Fibroblast of villous mesenchyme (primary cell): ENCODE measurements around the gene LHX1. TPM values are rescaled to one million over a fixed set of nuclear protein-coding genes. Genes with fewer than 3 reads are reported as not detected.

Source experiments
- DNase-seq: peaks from one replicate; pipeline ENCODE4 v3.0.0-alpha.2; 2010; ENCODE audit warnings: low read depth
- H3K4me3 ChIP-seq: 2 replicates; pipeline ENCODE4 v1.5.1; 2011; ENCODE audit warnings: low read depth, mild to moderate bottlenecking, low read length
- small RNA-seq: library from RNA; depleted of rRNA; stranded (forward); fragments of <200 nt; gene quantifications from one replicate; pipeline ENCODE3, GENCODE V24; 2012
- total RNA-seq: library from RNA; depleted of rRNA; stranded (reverse); fragments of >200 nt; gene quantifications from 2 replicates; pipeline ENCODE4 v1.2.3, GENCODE V29; 2012
- TF ChIP-seq, protein P1 (sequence below): IDR thresholded peaks from 2 replicates; pipeline ENCODE4 v1.5.1; 2012; ENCODE audit warnings: low read depth, mild to moderate bottlenecking, low read length; ENCODE audit not compliant: insufficient read depth

LHX1 gene
- total RNA-seq, 1 donor: not detected

GRCh38 chr17:36979565-36979941 lies 42.3 kb downstream of the LHX1 start:
- DNase-seq: no peak
- TF ChIP-seq, protein P1, sequence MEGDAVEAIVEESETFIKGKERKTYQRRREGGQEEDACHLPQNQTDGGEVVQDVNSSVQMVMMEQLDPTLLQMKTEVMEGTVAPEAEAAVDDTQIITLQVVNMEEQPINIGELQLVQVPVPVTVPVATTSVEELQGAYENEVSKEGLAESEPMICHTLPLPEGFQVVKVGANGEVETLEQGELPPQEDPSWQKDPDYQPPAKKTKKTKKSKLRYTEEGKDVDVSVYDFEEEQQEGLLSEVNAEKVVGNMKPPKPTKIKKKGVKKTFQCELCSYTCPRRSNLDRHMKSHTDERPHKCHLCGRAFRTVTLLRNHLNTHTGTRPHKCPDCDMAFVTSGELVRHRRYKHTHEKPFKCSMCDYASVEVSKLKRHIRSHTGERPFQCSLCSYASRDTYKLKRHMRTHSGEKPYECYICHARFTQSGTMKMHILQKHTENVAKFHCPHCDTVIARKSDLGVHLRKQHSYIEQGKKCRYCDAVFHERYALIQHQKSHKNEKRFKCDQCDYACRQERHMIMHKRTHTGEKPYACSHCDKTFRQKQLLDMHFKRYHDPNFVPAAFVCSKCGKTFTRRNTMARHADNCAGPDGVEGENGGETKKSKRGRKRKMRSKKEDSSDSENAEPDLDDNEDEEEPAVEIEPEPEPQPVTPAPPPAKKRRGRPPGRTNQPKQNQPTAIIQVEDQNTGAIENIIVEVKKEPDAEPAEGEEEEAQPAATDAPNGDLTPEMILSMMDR: no peak
- no peak overlapping the region for H3K4me3 ChIP-seq

DNA sequence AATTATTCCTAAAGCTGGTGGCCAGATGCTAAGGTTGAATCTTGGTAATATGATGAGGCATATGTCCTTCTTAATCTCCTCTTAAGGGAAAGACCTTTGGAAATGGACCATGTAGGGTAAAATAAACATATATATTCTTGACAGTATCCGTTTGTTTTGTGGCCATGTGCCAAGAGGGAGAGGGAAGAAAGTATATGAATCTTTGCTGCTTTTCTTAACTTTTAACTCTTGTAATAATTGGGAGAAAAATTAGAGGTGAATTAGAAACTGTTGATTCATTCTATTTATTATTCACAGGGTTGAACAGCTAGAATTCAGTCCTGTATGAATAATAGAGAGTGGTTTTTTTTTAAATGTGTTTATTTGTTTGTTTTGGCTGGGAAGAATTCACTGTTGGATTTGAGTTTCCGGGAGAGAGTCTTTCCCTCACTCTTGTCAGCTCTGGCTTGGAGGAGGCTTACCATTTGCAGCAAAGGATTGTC lies 43.0 kb downstream of the LHX1 start:
- TF ChIP-seq, protein P1: no peak
- DNase-seq: peak; percentile 59
- H3K4me3 ChIP-seq: no peak overlapping the region

DNA sequence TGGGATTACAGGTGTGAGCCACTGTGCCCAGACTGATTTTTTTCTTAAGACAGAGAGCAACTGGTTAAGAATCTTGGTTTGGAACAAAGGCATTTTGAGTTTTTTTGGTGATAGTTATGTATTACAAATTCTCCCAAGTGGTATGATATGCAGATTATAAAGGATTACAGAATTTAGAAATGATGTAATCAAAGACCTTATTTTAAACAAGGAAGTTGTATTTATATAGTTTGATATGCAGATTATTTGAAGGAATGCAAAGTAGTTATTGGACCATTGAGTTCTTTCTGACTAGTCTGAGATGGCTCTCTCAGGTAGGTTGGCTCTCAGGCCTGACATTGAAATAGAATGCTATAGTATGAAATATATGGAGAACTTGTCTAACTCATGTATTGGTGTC lies 46.3 kb downstream of the LHX1 start:
- H3K4me3 ChIP-seq: no peak overlapping the region
- TF ChIP-seq, protein P1: no peak
- no peak for DNase-seq

DNA sequence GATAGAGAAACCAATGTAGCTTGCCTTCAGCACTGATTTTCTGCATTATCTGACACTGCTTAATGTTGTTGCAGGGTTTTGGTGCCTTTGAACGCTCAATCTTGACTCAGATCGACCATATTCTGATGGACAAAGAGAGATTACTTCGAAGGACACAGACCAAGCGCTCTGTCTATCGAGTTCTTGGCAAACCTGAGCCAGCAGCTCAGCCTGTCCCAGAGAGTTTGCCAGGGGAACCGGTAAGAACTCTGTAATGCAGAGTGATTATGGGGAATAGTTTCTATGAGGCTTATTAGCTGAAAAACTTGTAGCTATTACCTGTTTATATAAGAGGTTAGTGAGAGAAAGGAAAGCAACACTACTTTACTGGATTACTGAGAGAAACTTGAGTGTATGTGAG lies 51.9 kb downstream of the LHX1 start:
- H3K4me3 ChIP-seq: no peak overlapping the region
- TF ChIP-seq, protein P1: no peak
- no peak for DNase-seq

- no peak for DNase-seq
- TF ChIP-seq, protein P1: no peak
These were observed 55.4 kb downstream of the LHX1 start for GRCh38 chr17:36992701-36993100.

DNA sequence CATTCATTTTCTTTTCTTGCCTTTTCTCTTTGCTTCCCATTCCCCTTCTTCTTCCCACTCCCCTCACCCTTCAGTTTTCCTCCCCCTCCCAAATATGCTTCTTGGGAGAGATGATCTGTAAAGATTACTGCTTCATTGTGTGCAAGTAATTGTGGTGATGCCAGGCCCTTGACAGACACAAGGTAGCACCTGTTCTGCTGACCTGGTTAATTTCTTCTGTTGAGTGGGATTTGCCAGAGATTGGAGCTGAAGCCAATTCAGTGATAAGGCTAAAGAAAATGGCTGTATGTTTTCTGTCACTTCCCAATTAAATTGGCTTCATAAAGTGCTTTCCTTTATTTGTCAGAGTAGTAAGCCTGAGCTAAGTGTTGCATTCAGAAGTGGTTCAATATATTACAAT lies 56.0 kb downstream of the LHX1 start:
- TF ChIP-seq, protein P1: no peak
- no peak overlapping the region for H3K4me3 ChIP-seq
- DNase-seq: no peak

More at GRCh38 chr17:36992701-36993100, 55.4 kb downstream of the LHX1 start:
- H3K4me3 ChIP-seq: no peak overlapping the region

Small RNAs within 50 kb of the gene (small RNA-seq; reads per million reads assigned to genes)
- not detected for gene AC243773.2

Other genes with a start within 250 kb of the LHX1 start
- 22.5 and 24.2 TPM in 2 replicates for gene AATF, start 11.5 kb downstream of the LHX1 start, total RNA-seq